Inflammatory macrophage treated with lipopolysaccharide for 1 hour (primary cell): ENCODE results near the gene SPAG7.

Experiments used
- DNase-seq, 2 donors: peaks; one replicate each; pipeline ENCODE4 v3.0.0-alpha.2; 2020 to 2022

Gene SPAG7

GRCh38 chr17:4974115-4974670, 6.6 kb upstream of the SPAG7 start:
- no peak for DNase-seq

GRCh38 chr17:4973256-4974114, 5.9 kb upstream of the SPAG7 start:
- peak in 1 of 2 donors; percentile 17 for DNase-seq

- no peak for DNase-seq
These were observed 5.1 kb upstream of the SPAG7 start for GRCh38 chr17:4972752-4973151.

GRCh38 chr17:4972322-4972721, 4.7 kb upstream of the SPAG7 start:
- DNase-seq: no peak

GRCh38 chr17:4971826-4972225, 4.2 kb upstream of the SPAG7 start:
- DNase-seq: no peak

- no peak for DNase-seq
These were observed 2.7 kb upstream of the SPAG7 start for GRCh38 chr17:4970273-4970672.

GRCh38 chr17:4969551-4970173, 2.0 kb upstream of the SPAG7 start:
- DNase-seq: peak; percentile 23 to 67

- peak; percentile 50 to 78 for DNase-seq
These were observed 1.5 kb upstream of the SPAG7 start for GRCh38 chr17:4969047-4969550.

GRCh38 chr17:4968486-4969046, 949 bp upstream of the SPAG7 start:
- DNase-seq: peak in 1 of 2 donors; percentile 55

- DNase-seq: peak; percentile 95 to 99
These were observed 626 bp downstream of the SPAG7 start for GRCh38 chr17:4966844-4967538.

GRCh38 chr17:4965311-4965986, 2.2 kb downstream of the SPAG7 start:
- no peak for DNase-seq

- DNase-seq: no peak
These were observed 7.2 kb downstream of the SPAG7 start for GRCh38 chr17:4960279-4960922.

- no peak for DNase-seq
These were observed 8.2 kb downstream of the SPAG7 start for GRCh38 chr17:4959261-4959965.

- DNase-seq: no peak
These were observed 9.5 kb downstream of the SPAG7 start for GRCh38 chr17:4958102-4958501.

GRCh38 chr17:4956493-4957061, 11.0 kb downstream of the SPAG7 start:
- DNase-seq: peak in 1 of 2 donors; percentile 46

GRCh38 chr17:4955091-4955490, 12.5 kb downstream of the SPAG7 start:
- DNase-seq: no peak

GRCh38 chr17:4953451-4953961, 14.1 kb downstream of the SPAG7 start:
- no peak for DNase-seq

GRCh38 chr17:4951486-4951885, 16.1 kb downstream of the SPAG7 start:
- no peak for DNase-seq

- no peak for DNase-seq
These were observed 16.8 kb downstream of the SPAG7 start, which contains the start of gene ENO3 for GRCh38 chr17:4950746-4951204. TSS of gene ENO3 (plus strand) at chr17:4951119. CDS start at chr17:4951830, 711 bp downstream.

GRCh38 chr17:4950075-4950745, 17.4 kb downstream of the SPAG7 start:
- no peak for DNase-seq
